ENCODE measurements around the gene PFN1.
"Not testable (repeated sequence)": the region's sequence is repeated elsewhere in the genome, so short reads cannot be mapped to it uniquely, and the experiment has no call there.

The PFN1 gene

DNA sequence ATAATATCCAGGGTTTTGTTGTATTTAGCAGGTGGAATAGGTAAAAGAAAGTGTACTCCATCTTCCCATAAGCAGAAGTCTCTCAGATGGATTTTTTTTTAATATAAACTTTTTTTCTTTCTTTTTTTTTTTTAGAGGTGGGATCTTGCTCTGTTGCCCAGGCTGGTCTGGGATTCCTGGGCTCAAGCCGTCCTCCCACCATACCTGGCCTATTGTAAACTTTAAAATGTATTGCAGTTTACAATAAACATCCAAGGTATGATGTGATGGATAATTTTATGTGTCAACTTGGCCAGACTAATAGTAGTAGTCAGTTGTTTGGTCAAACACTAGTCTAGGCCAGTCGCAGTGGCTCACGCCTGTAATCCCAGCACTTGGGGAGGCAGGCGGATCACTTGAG is 27.0 kb downstream of the PFN1 start:
- no peak for DNase-seq (ENCODE audit: low read depth)

DNA sequence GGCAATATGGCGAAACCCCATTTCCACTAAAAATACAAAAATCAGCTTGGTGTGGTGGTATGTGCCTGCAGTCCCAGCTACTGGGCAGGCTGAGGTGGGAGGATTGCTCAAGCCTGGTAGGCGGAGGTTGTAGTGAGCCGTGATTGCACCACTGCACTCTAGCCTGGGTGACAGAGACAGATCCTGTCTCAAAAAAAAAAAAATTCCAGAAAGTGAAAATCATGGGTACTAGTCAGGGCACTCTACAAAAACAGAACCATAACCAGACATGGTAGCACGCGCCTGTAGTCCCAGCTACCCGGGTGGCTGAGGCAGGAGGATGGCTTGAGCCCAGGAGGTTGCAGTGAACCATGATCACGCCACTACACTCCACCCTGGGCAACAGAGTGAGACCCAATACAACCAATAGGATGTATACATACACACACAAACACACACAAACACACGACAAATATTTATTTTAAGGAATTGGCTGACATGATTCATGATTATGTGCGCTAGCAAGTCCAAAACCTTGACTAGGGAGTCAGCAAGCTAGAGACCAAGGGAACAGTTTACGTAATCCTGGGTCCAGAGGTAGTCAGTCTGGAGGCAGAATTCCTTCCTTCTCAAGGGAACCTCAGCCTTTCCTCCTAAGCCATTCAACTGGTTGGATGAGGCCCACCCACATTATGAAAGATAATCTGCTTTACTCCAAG is 27.8 kb downstream of the PFN1 start:
- DNase-seq (ENCODE audit: low read depth), result no peak

DNA sequence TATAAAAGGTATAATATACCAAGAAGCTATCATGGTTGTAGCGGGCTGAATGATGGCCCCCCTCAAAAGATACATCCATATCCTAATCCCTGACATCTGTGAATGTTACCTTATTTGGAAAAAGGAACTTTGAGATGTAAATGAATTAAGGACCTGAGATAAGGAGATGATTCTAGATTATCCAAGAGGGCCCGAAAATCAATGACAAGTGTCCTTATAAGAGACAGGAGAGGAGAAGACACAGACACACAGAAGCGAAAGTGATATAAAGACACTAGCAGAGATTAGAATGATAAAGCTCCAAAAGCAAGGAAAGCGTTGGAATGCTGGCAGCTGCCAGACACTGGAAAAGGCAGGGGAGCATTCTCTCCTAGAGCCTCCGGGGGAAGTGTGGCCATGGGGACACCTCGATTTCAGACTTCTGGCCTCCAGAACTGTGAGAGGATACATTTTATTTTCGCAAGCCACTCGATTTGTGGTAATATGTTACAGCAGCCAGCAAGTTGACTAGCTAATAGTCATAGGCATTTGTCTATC is 28.8 kb downstream of the PFN1 start:
- no peak for DNase-seq (ENCODE audit: low read depth)

DNA sequence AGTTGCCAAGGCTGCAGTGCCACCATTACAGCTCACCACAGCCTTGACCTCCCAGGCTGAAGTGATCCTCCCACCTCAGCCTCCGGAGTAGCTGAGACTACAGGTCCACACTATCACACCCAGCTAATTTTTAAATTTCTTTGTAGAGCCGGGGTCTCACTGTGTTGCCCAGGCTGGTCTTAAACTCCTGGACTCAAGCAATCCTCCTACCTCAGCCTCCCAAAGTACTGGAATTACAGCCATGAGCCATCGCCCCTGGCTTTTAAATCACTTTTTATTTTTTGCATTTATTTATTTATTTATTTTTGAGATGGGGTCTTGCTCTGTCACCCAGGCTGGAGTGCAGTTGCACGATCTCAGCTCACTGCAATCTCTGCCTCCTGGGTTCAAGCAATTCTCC is 33.8 kb downstream of the PFN1 start:
- DNase-seq (ENCODE audit: low read depth), result not testable (repeated sequence)

DNA sequence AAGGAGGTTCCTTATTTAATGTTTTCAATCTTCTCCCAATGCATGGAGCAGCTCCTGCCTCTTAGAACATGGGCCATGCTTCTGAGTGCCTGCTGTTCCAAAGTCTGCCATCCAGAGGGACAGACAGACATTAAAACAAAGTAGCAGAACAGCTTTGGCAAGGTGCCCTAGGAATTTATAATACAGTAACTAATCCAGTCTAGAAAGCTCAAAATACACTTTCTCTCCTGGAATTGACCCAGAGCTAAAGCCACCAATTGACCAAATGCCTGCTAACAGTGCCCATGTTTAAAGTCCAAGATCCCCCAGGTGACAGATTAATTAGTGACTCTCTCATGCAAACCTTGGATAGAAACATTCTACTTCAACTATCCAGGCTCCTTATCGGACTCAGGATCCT is 34.3 kb downstream of the PFN1 start:
- DNase-seq (ENCODE audit: low read depth), result no peak

DNA sequence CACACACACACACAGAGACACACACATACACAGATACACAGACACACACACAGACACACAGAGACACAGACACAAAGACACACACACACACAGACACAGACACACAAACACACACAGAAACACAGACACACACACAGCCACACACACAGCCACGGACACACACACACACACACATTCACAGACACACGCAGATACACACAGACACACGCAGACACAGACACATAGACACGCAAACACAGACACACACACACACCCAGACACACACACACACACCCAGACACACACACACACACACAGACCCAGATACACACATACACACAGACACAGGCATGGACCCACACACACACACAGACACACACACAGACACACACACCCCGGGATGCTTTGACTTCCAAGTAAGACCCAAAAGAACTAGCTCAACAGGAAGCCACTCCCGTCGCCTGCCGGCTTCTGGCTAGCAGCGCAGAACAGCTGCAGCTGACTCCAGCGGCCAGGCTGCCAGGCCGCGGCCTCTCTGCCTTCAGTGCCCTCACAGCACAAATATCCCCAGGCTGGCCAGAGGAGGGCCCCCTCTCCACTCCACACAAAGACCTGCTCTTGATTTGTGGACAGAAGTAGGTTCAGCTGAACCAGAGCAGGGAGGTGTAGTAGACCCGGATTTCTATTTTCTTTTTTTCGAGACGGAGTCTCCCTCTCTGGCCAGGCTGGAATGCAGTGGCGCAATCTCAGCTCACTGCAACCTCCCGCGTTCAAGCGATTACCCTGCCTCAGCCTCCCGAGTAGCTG is 39.4 kb downstream of the PFN1 start:
- DNase-seq (ENCODE audit: low read depth), result peak; percentile 68

DNA sequence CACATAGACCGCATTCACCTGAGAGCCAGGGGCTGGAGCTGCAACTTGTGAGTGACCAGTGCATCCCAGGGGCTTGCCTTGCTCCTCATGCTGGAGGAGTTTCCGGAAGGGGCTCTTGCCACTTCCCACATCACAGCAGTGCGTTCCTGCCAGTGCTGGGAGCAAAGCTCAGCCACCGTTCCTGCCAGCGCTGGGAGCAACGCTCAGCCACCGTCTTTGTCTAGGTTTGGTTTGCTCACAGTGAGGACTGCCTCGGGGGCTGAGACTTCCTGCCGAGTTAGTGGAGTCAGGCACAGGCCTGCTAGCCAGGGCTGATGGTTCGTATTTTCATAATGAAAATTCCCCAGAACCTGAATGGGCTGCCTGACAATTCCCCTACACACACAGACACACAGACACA is 40.0 kb downstream of the PFN1 start:
- DNase-seq (ENCODE audit: low read depth), result no peak

DNA sequence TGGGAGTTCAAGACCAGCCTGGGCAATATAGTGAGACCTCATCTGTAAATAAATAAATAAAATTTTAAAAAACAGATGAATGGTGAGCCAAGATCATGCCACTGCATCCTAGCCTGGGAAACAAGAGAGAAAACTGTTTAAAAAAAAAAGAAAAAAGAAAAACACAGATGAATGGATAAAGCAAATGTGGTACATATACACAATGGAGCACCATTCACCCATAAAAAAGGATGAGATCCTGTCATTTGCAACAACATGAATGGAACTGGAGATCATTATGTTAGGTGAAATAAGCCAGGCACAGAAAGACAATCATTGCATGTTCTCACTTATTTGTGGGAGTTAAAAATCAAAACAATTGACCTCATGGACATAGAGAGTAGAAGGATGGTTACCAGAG is 41.7 kb downstream of the PFN1 start:
- DNase-seq (ENCODE audit: low read depth), result not testable (repeated sequence)

DNA sequence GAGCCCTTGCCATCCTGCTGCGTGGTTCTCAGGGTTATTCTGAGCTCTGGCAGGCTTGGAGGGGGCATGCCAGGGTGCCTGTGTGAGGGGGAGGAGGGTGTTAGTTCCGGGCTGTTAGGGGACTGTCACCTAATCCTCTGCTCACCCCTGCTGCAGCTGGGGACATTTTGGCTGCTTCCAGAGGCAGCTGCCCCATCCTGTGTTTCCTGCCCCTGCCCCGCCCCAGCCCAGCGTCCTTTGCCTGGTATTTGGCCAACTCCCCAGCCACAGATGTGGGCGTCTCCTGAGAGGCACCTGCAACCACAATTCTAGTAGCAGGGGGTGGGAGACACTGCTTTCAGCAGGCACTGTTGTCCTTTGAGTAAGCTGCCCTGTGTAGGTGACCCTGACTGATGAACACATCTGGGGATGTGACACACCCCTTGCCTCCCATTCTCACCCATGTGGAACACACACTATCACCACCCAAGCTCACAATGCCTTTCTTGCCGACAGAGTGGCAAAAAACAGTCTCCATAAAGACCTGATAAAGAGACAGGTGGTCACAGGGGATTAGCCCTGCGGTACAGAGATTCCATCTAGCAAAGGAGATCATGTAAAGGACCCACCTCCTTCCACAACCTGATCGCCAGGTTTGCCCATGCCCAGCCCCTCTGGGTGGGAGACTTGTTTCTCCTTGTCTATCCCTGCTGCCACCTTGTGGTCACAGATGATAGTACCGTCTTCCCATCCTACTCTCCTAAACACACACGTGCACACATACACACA is 45.1 kb downstream of the PFN1 start, which contains the start of gene CHRNE:
TSS of gene CHRNE (minus strand) at position 48 of the 768 bp plus-strand sequence. CDS start at position 13, 35 bp downstream.
- peak; percentile 61 for DNase-seq (ENCODE audit: low read depth)

DNA sequence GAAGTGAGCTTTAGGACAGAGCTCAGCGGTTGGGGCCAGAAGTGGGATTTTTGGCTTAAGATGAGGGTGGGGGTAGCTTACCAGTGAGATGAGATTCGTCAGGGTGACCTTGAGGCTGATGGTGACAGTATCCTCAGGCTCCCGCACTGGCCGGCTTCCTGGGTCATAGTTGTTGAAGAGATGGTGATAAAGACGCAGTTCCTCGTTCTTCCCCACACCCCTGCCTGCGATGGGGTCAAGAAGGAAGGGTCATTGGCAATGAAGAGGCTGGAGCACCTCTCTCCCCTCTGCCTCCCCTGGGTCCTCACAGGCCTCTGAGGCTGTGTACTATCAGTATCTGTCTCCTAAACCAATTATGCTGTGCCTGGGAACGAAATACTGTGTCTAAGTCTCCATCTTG is 45.8 kb downstream of the PFN1 start:
- DNase-seq (ENCODE audit: low read depth), result no peak

DNA sequence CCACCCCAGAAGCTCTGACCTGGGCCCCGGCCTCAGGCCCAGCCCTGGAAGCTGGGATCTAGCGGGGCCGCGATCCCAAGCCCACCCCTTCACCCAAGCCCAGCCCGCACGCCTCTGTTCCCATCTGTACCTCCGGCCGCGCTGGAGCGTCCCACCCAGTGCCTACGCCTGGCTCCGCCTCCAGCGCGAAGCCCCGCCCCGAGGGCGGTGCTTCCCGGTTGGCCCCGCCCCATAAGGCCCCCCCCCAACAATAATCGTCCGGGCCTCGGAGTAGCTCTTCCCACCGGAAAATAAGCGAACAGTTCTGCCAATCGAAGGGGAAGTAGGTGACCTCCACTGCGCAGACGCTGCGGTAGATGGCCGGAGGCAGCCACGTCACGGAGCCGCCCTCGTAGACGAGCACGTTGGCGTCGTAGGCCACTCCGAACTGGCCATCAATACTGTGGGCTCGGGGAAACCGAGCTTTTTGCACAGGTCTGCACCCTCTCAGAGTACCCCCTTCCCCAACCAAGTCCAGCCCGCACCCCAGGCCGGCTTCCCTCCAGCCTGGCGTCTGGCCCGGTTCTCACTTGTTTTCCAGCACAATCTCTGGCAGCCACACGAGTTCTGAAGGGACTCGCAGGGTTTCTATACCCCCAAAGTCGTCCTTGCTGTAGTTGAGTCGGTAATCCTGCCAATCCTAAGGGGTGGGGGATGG is 46.5 kb downstream of the PFN1 start:
- peak; percentile 74 for DNase-seq (ENCODE audit: low read depth)

DNA sequence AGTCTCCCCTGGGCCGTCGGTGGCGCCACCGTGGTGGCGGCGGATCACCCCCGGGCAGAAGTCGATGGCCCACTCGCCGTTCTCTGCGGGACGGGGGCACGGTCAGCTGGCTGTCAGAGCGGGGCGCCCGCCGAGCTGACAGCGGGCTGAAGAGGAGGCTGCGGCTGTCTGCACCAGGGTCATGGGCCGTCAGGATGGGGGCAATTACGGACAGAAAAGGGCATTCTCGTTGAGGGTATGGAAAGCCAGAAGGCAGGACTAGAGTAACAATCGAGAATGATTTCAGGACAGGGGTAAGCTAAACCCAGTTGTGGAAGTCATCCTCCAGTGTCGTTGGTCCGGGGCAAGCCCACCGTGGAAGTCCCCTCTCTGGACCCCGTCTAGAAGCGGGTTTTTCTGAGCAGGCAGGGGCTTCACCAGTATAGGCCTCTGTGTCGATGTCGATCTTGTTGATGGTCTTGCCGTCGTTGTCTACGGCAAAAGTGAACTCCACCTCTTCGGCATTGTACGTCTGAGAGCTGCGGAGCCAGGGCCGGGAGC is 47.2 kb downstream of the PFN1 start:
- no peak for DNase-seq (ENCODE audit: low read depth)

DNA sequence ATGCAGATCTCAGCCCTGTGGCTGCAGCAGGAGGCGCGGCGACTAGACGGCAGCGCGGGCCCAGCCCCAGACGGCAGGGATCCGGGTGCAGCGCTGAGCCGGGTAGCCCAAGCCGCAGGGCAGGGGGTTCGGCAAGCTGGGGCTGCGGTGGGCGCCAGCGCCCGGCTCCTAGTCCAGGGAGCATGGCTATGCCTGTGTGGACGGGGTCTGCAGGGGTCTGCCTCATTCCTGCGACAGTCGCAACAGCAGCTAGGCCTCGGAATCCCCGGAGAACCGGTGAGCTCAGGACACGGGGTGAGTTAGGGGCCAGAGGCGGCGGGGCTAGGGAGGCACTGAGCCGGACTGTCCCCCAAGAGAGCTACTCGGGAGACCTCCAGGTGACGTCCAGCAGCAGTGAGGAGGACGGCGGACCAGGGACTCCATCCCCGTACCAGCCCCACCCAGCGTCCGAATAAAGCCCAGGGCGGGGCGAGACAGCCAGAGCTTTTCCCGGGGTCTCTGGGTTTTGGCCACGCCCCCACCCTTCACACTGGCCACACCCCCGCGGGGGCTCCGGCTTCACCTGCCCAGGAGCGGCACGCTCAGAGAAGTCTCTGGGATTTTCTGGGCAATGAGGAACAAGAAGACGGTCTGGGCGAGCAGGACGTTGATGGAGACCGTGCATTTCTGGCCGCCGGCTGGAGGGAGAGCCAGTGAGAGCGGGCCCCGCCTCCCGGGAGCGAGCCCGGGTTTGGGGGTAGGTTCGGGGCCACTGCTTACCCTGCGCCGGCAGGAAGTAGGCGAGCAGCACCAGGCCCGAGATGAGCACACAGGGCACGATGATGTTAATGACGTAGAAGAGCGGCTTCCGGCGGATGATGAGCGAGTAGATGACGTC is 47.9 kb downstream of the PFN1 start:
- no peak for DNase-seq (ENCODE audit: low read depth)

DNA sequence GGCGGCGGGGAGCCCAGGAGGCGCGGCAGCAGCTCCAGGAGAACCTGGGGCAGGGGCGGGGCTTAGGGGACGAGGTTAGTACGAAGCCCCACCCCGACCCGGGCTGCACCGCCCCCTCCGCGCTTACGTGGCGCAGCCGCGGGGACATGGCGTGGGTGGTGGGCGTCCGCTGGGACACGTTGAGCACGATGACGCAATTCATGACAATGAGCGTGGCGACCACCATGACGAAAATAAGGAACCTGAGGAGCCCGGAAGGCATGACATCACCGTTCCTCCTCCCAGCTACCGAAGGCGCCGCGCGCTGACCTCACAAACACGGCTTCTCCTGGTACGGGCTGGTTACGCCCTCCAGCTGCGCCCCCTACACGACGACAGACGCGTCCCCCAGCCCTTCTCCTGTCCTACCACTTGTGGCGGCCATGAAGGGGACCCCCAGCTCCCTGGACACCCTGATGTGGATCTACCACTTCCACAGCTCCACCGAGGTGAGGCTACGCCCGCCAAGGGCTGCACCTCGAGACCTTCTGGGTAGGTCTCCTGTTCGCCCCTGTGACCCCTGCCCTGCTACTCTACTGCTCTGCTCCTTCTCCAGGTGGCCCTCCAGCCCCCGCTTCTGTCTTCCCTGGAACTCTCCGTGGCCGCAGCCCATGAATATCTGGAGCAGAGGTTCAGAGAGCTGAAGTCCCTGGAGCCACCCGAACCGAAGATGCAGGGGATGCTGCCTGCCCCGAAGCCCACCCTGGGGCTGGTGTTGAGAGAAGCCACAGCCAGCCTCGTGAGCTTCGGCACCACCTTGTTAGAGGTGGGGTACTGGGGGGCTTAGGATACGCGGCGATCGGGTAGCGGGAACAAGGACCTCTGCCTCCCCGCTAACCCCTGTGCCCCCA is 48.7 kb downstream of the PFN1 start, which contains the start of gene C17orf107:
TSS of gene C17orf107 (plus strand) at position 196 of the 890 bp plus-strand sequence. CDS start at position 423, 227 bp downstream.
- DNase-seq (ENCODE audit: low read depth), result no peak

DNA sequence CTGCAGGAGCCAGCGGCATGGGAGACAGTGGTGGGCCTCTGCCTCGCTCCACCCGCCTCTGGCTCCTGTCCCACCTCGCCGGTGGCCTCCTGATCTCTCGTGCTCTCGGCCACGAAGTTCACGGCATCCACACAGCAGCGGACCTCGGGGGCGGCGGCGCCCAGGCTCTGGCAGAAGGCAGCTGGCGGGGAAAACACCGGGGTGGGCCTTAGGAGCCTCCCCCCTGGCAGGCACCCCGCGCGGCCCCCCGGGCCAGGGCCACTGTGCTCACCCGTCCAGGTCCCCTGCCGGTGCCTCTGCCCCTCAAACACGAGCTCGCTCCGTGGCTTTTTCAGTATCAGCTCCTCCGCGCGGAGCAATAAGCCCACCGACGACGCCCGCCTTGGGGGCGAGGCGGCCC is 49.4 kb downstream of the PFN1 start:
- no peak for DNase-seq (ENCODE audit: low read depth)

DNA sequence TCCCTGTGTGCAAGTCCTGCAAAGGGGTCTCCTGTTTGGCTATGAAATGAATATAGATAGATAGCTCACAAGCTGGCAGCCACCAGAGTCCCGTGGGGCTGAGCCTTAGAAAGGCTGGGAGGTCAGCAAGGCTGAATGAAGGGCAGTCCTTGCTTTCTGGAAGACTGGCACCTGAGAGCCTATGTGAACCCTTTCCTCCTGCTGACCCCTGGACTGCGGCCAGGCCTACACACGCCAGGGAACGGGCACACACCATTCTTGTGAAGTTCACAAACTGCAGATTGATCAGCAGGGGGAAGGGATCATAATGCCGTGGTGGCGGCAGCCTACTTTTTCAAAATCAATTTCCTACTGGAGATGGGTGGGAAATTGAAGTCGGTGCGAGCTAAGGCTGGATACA is 50.0 kb downstream of the PFN1 start:
- DNase-seq (ENCODE audit: low read depth), result no peak

DNA sequence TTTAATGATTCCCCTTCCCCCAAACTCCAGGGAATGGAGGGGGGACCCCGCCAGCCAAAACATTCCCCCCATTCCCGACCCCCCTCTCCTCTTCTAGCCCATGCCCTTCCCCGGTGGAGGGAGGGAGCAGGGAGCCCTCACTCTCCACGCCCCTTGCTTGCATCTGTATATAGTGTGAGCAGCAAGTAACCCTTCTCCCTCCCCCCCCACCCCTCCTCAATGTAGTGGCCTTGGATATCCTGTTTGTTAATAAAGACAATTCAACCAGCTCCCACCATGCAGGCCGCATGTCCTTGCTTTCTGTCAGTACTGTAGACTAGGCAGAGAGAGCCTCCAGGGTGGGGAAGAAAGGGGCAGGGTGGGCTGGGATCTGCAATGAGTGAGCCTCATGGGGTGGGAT is 50.5 kb downstream of the PFN1 start:
- no peak for DNase-seq (ENCODE audit: low read depth)

DNA sequence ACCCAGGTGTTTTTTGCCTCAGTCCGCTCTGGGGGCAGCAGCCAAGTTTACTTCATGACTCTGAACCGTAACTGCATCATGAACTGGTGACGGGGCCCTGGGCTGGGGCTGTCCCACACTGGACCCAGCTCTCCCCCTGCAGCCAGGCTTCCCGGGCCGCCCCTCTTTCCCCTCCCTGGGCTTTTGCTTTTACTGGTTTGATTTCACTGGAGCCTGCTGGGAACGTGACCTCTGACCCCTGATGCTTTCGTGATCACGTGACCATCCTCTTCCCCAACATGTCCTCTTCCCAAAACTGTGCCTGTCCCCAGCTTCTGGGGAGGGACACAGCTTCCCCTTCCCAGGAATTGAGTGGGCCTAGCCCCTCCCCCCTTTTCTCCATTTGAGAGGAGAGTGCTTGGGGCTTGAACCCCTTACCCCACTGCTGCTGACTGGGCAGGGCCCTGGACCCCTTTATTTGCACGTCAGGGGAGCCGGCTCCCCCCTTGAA is 51.1 kb downstream of the PFN1 start:
- DNase-seq (ENCODE audit: low read depth), result no peak

Measured in CMK (cell line).